Measurements from ENCODE around the gene MYOZ3.

The MYOZ3 gene

GRCh38 chr5:150642991-150643710 lies 17.9 kb upstream of the MYOZ3 start:
- Histone ChIP-seq H3K4me3 (no peak overlapping the region), H3K9me3 (no peaks in the 10 kb centered on the region), H3K27me3 (ENCODE audit: low read depth) (no peaks in the 10 kb centered on the region), H3K36me3 (replicated peaks) (no peaks in the 10 kb centered on the region), H3K4me1 (peaks cover 11% of the 10 kb centered on the region)
- no peak for DNase-seq (ENCODE audit: low spot score in 2 of 2)
- in situ Hi-C loops (cut with MboI; ENCODE audit: low sequenced_read_pairs): no loop called here

- in situ Hi-C loops (cut with MboI; ENCODE audit: low sequenced_read_pairs): no loop called here
Observed at GRCh38 chr5:150644058-150644457, 17.0 kb upstream of the MYOZ3 start.

GRCh38 chr5:150644514-150644913 lies 16.5 kb upstream of the MYOZ3 start:
- Histone ChIP-seq H3K4me1 (peaks cover 11% of the 10 kb centered on the region), H3K27me3 (ENCODE audit: low read depth) (no peaks in the 10 kb centered on the region), H3K9me3 (no peaks in the 10 kb centered on the region), H3K4me3 (no peak overlapping the region), H3K36me3 (replicated peaks) (no peaks in the 10 kb centered on the region)
- DNase-seq (ENCODE audit: low spot score in 2 of 2): no peak
- in situ Hi-C loops (cut with MboI; ENCODE audit: low sequenced_read_pairs): no loop called here

More at GRCh38 chr5:150644058-150644457, 17.0 kb upstream of the MYOZ3 start:
- no peaks in the 10 kb centered on the region for H3K27me3 ChIP-seq (ENCODE audit: low read depth)
- no peak overlapping the region for H3K4me3 ChIP-seq
- DNase-seq (ENCODE audit: low spot score in 2 of 2): no peak
- peaks cover 11% of the 10 kb centered on the region for H3K4me1 ChIP-seq
- no peaks in the 10 kb centered on the region for H3K36me3 ChIP-seq (replicated peaks)
- H3K9me3 ChIP-seq: no peaks in the 10 kb centered on the region

GRCh38 chr5:150645070-150645700 lies 15.9 kb upstream of the MYOZ3 start:
- Histone ChIP-seq H3K4me3 (no peak overlapping the region), H3K9me3 (no peaks in the 10 kb centered on the region), H3K36me3 (replicated peaks) (no peaks in the 10 kb centered on the region), H3K27me3 (ENCODE audit: low read depth) (no peaks in the 10 kb centered on the region), H3K4me1 (peaks cover 11% of the 10 kb centered on the region)
- in situ Hi-C loops (cut with MboI; ENCODE audit: low sequenced_read_pairs): no loop called here
- DNase-seq (ENCODE audit: low spot score in 2 of 2): peak; percentile 34 to 81

GRCh38 chr5:150647275-150648251 lies 13.5 kb upstream of the MYOZ3 start:
- Histone ChIP-seq H3K4me1 (peaks cover 11% of the 10 kb centered on the region), H3K4me3 (no peak overlapping the region), H3K9me3 (no peaks in the 10 kb centered on the region), H3K36me3 (replicated peaks) (no peaks in the 10 kb centered on the region), H3K27me3 (ENCODE audit: low read depth) (no peaks in the 10 kb centered on the region)
- in situ Hi-C loops (cut with MboI; ENCODE audit: low sequenced_read_pairs): no loop called here
- DNase-seq (ENCODE audit: low spot score in 2 of 2): no peak

GRCh38 chr5:150648294-150649107 lies 12.6 kb upstream of the MYOZ3 start:
- DNase-seq (ENCODE audit: low spot score in 2 of 2): no peak
- in situ Hi-C loops (cut with MboI; ENCODE audit: low sequenced_read_pairs): no loop called here
- no peaks in the 10 kb centered on the region for H3K9me3 ChIP-seq
- no peaks in the 10 kb centered on the region for H3K27me3 ChIP-seq (ENCODE audit: low read depth)
- peaks cover 11% of the 10 kb centered on the region for H3K4me1 ChIP-seq
- no peak overlapping the region for H3K4me3 ChIP-seq
- no peaks in the 10 kb centered on the region for H3K36me3 ChIP-seq (replicated peaks)

- in situ Hi-C loops (cut with MboI; ENCODE audit: low sequenced_read_pairs): loop anchor here (5.0 to 25.0 kb wide), 2 partner anchors 92 to 187 kb away; no protein-coding TSS in a partner anchor
- no peaks in the 10 kb centered on the region for H3K27me3 ChIP-seq (ENCODE audit: low read depth)
- H3K4me3 ChIP-seq: no peak overlapping the region
- peaks cover 10% of the 10 kb centered on the region for H3K4me1 ChIP-seq
- DNase-seq (ENCODE audit: low spot score in 2 of 2): no peak
- no peaks in the 10 kb centered on the region for H3K9me3 ChIP-seq
- H3K36me3 ChIP-seq (replicated peaks): no peaks in the 10 kb centered on the region
Observed at GRCh38 chr5:150649108-150650020, 11.7 kb upstream of the MYOZ3 start.

GRCh38 chr5:150650021-150651006 lies 10.7 kb upstream of the MYOZ3 start:
- H3K4me1 ChIP-seq: peaks cover under 1% of the 10 kb centered on the region
- no peak overlapping the region for H3K4me3 ChIP-seq
- H3K27me3 ChIP-seq (ENCODE audit: low read depth): no peaks in the 10 kb centered on the region
- no peaks in the 10 kb centered on the region for H3K9me3 ChIP-seq
- no peak for DNase-seq (ENCODE audit: low spot score in 2 of 2)
- no peaks in the 10 kb centered on the region for H3K36me3 ChIP-seq (replicated peaks)
- in situ Hi-C loops (cut with MboI; ENCODE audit: low sequenced_read_pairs): loop anchor here (5.0 to 25.0 kb wide), 2 partner anchors 93 to 188 kb away; no protein-coding TSS in a partner anchor

GRCh38 chr5:150651382-150651781 lies 9.7 kb upstream of the MYOZ3 start:
- no peaks in the 10 kb centered on the region for H3K27me3 ChIP-seq (ENCODE audit: low read depth)
- no peaks in the 10 kb centered on the region for H3K9me3 ChIP-seq
- no peaks in the 10 kb centered on the region for H3K36me3 ChIP-seq (replicated peaks)
- H3K4me1 ChIP-seq: no peaks in the 10 kb centered on the region; the same call in 1 of the 2 replicates
- H3K4me3 ChIP-seq: no peak overlapping the region
- no peak for DNase-seq (ENCODE audit: low spot score in 2 of 2)
- in situ Hi-C loops (cut with MboI; ENCODE audit: low sequenced_read_pairs): loop anchor here (5.0 to 25.0 kb wide), 2 partner anchors 94 to 189 kb away; no protein-coding TSS in a partner anchor

GRCh38 chr5:150651924-150652671 lies 9.0 kb upstream of the MYOZ3 start:
- DNase-seq (ENCODE audit: low spot score in 2 of 2): no peak
- Histone ChIP-seq H3K36me3 (replicated peaks) (no peaks in the 10 kb centered on the region), H3K9me3 (no peaks in the 10 kb centered on the region), H3K27me3 (ENCODE audit: low read depth) (no peaks in the 10 kb centered on the region), H3K4me3 (no peak overlapping the region), H3K4me1 (peaks cover 3% of the 10 kb centered on the region)
- in situ Hi-C loops (cut with MboI; ENCODE audit: low sequenced_read_pairs): loop anchor here (5.0 to 25.0 kb wide), 2 partner anchors 95 to 190 kb away; no protein-coding TSS in a partner anchor
